ENCODE data around the gene SLC48A1.

Gene SLC48A1

DNA sequence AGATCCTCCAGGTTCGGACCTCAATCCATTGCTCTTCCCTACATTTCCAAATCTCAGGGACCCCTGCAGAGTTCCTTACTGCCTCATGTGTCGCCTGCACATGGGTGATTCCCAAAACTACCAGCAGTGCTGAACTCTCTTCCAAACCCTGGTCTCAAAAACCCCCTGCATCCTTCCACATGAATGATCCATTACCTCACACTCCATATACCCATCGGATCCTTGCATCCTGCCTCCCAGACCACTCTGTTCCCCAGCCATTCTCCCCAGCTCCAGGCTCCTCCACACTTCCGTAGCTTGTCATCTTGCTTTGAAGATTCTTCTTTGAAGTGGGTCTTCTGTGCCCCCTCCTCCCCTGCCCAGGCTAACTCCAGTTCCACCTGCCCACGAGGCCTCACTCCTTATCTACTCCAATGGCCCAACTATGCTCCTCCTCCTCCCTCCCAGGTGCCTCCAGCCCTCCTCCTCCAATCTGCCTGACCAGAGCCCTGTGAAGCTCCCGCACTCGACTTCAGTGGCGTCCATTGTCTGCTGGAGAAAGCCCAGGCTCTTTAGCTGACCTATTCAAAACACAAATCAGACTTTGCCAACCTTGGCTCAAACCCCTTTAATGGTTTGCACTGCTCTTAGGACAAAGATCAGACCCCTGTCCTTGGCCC lies 28.1 kb upstream of the SLC48A1 start:
- TF ChIP-seq, protein P1, sequence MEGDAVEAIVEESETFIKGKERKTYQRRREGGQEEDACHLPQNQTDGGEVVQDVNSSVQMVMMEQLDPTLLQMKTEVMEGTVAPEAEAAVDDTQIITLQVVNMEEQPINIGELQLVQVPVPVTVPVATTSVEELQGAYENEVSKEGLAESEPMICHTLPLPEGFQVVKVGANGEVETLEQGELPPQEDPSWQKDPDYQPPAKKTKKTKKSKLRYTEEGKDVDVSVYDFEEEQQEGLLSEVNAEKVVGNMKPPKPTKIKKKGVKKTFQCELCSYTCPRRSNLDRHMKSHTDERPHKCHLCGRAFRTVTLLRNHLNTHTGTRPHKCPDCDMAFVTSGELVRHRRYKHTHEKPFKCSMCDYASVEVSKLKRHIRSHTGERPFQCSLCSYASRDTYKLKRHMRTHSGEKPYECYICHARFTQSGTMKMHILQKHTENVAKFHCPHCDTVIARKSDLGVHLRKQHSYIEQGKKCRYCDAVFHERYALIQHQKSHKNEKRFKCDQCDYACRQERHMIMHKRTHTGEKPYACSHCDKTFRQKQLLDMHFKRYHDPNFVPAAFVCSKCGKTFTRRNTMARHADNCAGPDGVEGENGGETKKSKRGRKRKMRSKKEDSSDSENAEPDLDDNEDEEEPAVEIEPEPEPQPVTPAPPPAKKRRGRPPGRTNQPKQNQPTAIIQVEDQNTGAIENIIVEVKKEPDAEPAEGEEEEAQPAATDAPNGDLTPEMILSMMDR (IDR thresholded peaks at IDR 0.05; ENCODE audit: low read depth, low read length) = no peak

DNA sequence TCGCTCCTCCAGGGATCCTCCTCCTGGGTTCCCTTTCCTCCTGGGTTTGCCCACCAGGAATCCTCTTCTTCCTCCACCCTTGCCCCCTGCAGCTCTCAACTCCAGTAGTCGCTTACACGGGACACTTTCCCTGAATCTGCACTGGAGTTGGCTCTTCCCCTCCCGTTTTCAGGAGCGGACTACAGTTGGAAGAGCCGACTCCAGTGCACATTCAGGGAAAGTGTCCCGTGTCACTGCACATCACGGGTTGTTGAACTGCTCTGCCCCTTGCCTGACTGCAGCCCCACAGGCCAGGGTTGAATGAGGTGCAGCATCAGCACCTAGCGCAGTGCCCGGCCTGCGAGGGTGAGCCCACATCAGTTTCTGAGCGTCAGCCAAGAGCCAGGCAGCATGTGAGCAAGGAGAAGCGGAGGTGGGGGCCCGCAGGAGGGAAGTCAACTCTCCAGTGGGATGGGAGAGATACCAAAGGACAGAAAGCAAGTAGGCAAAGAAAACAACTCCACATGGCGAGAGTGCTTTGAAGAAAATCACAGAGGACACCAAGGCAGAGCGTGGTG lies 27.5 kb upstream of the SLC48A1 start:
- DNase-seq (ENCODE audit: extremely low read depth, low read depth) = no peak
- TF ChIP-seq, protein P1 (IDR thresholded peaks at IDR 0.05; ENCODE audit: low read depth, low read length) = no peak

More for the DNA sequence above, 28.1 kb upstream of the SLC48A1 start:
- DNase-seq (ENCODE audit: extremely low read depth, low read depth) = no peak

DNA sequence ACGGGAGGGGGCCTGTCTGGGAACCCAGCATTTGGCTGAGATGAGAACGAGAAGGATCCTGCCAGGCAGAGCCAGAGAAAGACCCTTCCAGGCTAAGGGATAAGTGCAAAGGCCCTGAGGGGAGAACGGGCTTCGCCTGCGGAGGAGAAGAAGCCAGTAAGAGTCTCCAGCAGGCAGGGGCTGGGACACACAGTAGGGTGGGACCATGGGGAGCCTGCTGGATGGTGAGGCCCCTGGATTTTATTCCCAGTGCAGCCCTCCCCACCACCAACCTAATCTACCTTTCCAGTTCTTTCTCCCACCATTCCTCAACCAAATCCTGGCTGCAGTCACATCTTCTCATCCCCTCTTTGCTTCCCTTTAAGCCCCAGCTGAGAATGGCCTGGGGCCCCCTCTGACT lies 27.0 kb upstream of the SLC48A1 start:
- TF ChIP-seq, protein P1 (IDR thresholded peaks at IDR 0.05; ENCODE audit: low read depth, low read length) = no peak
- DNase-seq (ENCODE audit: extremely low read depth, low read depth) = no peak

DNA sequence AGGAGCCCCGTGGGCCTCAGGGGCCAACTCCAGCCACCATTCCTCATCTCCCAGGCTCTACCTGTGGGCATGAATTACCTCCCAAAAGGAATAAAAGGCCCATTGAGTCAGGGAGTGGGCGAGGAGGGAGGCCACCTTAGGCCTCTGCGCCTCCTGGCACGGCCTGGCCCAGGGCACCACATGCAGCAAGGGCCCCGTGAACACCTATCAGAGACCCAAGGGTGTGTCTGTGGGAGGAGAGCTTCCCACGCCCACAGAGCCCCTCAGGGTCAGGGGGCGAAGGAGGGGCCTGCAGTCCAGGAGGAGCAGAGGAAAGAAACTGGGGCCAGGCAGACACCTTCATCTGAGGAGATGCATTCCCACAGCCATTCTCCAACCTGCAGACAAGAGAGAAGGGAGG lies 26.5 kb upstream of the SLC48A1 start:
- TF ChIP-seq, protein P1 (IDR thresholded peaks at IDR 0.05; ENCODE audit: low read depth, low read length) = no peak
- no peak for DNase-seq (ENCODE audit: extremely low read depth, low read depth)

DNA sequence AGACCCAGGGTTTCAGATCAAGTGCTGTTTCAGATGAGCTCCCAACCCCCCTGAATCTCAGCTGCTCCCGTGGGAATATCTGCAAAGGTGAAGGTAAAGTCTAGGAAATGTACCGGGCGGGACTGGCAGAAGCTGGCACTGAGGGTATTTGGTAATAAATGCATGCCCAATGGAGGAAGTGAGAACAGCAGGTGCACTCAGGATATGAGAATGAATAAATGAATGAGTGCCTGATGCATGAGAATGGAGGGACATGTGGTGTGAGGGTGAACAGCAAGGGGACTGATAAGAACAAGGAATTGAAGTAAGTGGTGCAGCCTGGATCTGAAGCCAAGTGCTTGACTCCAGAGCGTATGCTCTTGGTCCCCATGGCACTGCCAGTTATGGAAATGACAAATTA lies 25.9 kb upstream of the SLC48A1 start:
- no peak for DNase-seq (ENCODE audit: extremely low read depth, low read depth)
- TF ChIP-seq, protein P1 (IDR thresholded peaks at IDR 0.05; ENCODE audit: low read depth, low read length) = no peak

DNA sequence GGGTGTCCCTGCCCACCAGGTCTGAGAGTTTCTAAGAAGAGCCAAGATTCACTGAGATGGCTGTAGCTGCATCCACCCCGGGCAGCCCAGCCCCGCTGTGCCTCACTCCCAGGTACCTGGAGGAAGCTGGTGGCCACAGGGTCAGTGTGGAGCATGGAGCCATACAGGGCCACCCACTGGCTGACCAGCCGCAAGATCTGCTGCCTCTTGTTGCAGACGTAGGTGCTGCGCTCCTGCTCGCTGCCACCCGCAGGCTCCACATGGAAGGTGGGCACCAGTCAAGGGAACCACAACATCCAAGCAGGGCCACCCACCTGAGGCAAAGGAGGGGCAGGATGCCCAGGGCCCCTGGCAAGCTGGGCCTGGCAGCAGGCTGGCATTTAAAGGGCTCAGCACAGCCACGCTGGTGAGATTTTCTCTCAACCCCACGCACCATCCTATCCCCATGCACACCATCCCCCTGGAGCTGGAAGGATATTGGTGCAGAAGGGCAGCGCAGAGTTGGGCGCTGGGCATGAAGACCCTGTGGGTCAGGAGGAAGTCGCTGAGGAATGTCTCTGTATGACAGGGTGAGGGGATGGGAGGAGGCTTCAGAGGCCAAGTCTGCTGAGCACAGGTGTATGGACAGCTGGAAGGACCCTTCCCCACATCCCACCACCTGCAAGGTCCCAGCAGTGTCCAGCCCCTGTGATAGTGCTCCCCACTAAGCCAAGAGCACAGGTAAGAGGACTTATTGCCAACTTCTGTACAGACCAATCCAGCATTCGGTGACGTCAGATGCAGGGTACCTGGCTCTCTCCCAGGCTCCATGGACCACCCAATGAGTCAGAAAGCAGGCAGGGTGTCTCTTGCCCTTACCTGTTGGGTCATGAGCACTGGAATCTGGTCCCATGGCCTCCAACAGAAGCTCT lies 25.2 kb upstream of the SLC48A1 start:
- TF ChIP-seq, protein P1 (IDR thresholded peaks at IDR 0.05; ENCODE audit: low read depth, low read length) = no peak
- DNase-seq (ENCODE audit: extremely low read depth, low read depth) = no peak

DNA sequence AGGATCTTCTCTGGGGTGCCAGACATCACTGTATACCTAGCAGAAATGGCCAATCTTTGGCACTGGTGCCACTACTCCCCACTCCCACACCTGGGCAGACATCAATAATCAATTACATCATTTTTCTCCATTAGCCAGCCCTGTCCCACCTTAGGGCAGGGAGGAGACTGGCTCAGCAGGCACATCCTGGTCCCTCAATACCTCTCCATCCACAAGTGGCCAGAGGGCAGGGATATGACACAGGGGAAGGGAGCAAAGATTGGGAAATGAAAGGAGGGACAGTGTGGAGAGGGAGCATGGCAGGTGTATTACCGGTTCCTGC lies 24.6 kb upstream of the SLC48A1 start:
- TF ChIP-seq, protein P1 (IDR thresholded peaks at IDR 0.05; ENCODE audit: low read depth, low read length) = no peak
- no peak for DNase-seq (ENCODE audit: extremely low read depth, low read depth)

All from AG09319 (cell line).